H1 (cell line): ENCODE data around the gene RNASEH2C. TPM values are rescaled to one million over a fixed set of nuclear protein-coding genes. Genes with fewer than 3 reads are reported as not detected.

Experiments used
- BCL11A ChIP-seq, 2 experiments: IDR thresholded peaks; one replicate each; pipeline ENCODE4 v1.6.1; 2011; ENCODE audit warnings: low read depth in 2 of 2, low read length in 2 of 2, mild to moderate bottlenecking in 2 of 2
- BRCA1 ChIP-seq: IDR thresholded peaks from 2 replicates; pipeline ENCODE4 v1.6.1; 2012; ENCODE audit warnings: low read depth, low read length, improper control_type of control experiment
- CBX5 ChIP-seq: fragments of 300-800, 300-1000 bp; sonication (generic); IDR thresholded peaks from 2 replicates; pipeline ENCODE4 v1.7.1; 2016; ENCODE audit warnings: antibody characterized with exemption, low read length, low read depth
- CEBPB ChIP-seq: IDR thresholded peaks from 2 replicates; pipeline ENCODE4 v1.6.1; 2012; ENCODE audit warnings: low read depth, low read length
- E2F6 ChIP-seq: IDR thresholded peaks from 2 replicates; pipeline ENCODE4 v1.6.1; 2012; ENCODE audit warnings: inconsistent platforms
- EP300 ChIP-seq, 2 experiments: IDR thresholded peaks; 1 replicate in 1 of 2; 2 replicates in 1 of 2; pipeline ENCODE4 v1.6.1; 2011 to 2012; ENCODE audit warnings: low read depth in 2 of 2, low read length in 2 of 2, mild to moderate bottlenecking in 2 of 2, borderline replicate concordance in 1 of 2, inconsistent platforms in 1 of 2, moderate library complexity in 1 of 2
- EZH2 ChIP-seq: fragments of 200-600 bp; sonication (generic); IDR thresholded peaks from 2 replicates; pipeline ENCODE4 v1.7.1; 2012; ENCODE audit warnings: low read depth, mild to moderate bottlenecking, moderate library complexity, low read length, inconsistent platforms; ENCODE audit not compliant: severe bottlenecking
- FOSL1 ChIP-seq: IDR thresholded peaks from 2 replicates; pipeline ENCODE4 v1.6.1; 2011; ENCODE audit warnings: mild to moderate bottlenecking, low read depth, low read length, moderate library complexity; ENCODE audit not compliant: insufficient read depth
- RAD21 ChIP-seq, 2 experiments: IDR thresholded peaks in 1 of 2; conservative IDR thresholded peaks in 1 of 2; 2 replicates each; pipeline ENCODE4 v1.6.1; 2011; ENCODE audit warnings: low read depth in 2 of 2, low read length in 2 of 2, improper control_type of control experiment in 1 of 2, inconsistent platforms in 1 of 2, mild to moderate bottlenecking in 1 of 2, moderate library complexity in 1 of 2
- RNF2 ChIP-seq: fragments of 200-900, 300-1000 bp; sonication (generic); IDR thresholded peaks from 2 replicates; pipeline ENCODE4 v1.7.1; 2016; ENCODE audit warnings: borderline replicate concordance, low read depth, mild to moderate bottlenecking, antibody characterized with exemption, low read length; ENCODE audit not compliant: poor library complexity, severe bottlenecking; ENCODE audit errors: missing control alignments
- SP2 ChIP-seq: IDR thresholded peaks from 2 replicates; pipeline ENCODE4 v1.6.1; 2012; ENCODE audit warnings: mild to moderate bottlenecking, low read length, inconsistent platforms
- TAF1 ChIP-seq: IDR thresholded peaks from 2 replicates; pipeline ENCODE4 v1.6.1; 2011; ENCODE audit warnings: mild to moderate bottlenecking, low read depth, low read length
- TBP ChIP-seq: IDR thresholded peaks from 2 replicates; pipeline ENCODE4 v1.6.1; 2011; ENCODE audit warnings: low read depth, low read length, improper control_type of control experiment
- TCF12 ChIP-seq: IDR thresholded peaks from 2 replicates; pipeline ENCODE4 v1.6.1; 2011; ENCODE audit warnings: low read depth, mild to moderate bottlenecking, low read length
- polyA plus RNA-seq, 7 experiments: library from polyadenylated mRNA; depleted of rRNA in 3 of 7; stranded (reverse) in 5 of 7; unstranded in 2 of 7; fragments of >200 nt in 5 of 7; fragments of 200-250 nt in 2 of 7; gene quantifications; 1 replicate in 5 of 7; 2 replicates in 1 of 7; 4 replicates in 1 of 7; pipeline versions ENCODE4 v1.2.1 to v1.2.3, GENCODE V29; 2011 to 2013; ENCODE audit warnings: missing spikeins in 2 of 7, mixed read lengths in 2 of 7
- total RNA-seq: library from RNA; stranded (reverse); fragmentation: NEBNext Ultra II Directional; extraction: Animal tissue kit (Norgen Biotek cat#: 25700); gene quantifications from 2 replicates; pipeline ENCODE4 v1.2.1, GENCODE V29; 2021
- TF ChIP-seq, protein P1 (sequence below), 3 experiments: IDR thresholded peaks; 1 replicate in 2 of 3; 2 replicates in 1 of 3; pipeline versions ENCODE4 v1.5.1 to v1.6.1; 2011; ENCODE audit warnings: low read length in 3 of 3, mild to moderate bottlenecking in 3 of 3, inconsistent platforms in 2 of 3, low read depth in 1 of 3, moderate library complexity in 1 of 3; ENCODE audit not compliant: insufficient read depth in 1 of 3; ENCODE audit errors: control extremely low read depth in 1 of 3
- TF ChIP-seq, protein P2 (sequence below): IDR thresholded peaks from 2 replicates; pipeline ENCODE4 v1.6.1; 2012; ENCODE audit warnings: inconsistent platforms

RNASEH2C gene
- total and polyA plus RNA-seq, 2 of the 8 experiments (the other 6 are each of a cell fraction or from before 2014, with no cell fraction given), result 40.2 to 60.3 TPM

DNA sequence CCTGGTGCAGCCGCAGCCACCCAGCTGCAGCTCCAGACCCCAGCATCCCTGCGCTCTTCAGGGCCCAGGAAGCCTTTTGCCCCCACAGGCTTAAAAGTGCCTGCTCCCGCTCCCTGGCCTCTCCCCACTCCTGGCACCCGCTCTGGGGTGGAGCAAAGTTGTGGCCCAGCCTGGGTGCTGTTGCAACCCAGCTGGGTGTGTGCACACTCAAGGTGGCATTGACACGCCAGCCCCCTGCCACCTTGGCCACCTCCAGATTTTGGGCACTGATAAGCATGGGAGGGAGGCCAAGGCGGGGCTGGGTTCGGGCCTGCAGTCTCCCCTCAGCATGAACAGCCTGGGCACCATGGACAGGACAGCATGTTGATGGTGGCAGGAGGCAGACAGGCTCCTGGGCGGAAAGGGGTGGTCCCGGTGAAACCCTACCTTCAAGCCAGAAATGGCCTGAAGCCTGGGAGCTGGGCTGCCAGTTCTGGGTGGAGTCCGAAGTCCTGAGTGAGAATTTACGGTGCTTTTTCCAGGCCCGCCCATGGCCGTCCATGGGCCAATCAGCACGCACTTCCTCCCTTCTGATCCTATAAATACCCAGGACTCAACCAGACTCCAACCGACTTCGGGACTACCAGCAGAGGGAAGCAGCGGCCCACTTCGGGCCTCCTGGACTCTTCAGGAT, 23.6 kb upstream of the RNASEH2C start (continued):
- TF ChIP-seq RAD21 (IDR thresholded peaks at IDR 0.05 in 1 of 2, conservative IDR thresholded peaks at IDR 0.05 in 1 of 2; ENCODE audit: low read depth in 2 of 2, low read length in 2 of 2) (peak; percentile 62 to 72), EZH2 (no peak), RNF2 (no peak), FOSL1 (no peak), BCL11A (IDR thresholded peaks at IDR 0.05; ENCODE audit: low read depth in 2 of 2, low read length in 2 of 2) (no peak), CEBPB (no peak), TCF12 (no peak), CBX5 (no peak), TAF1 (no peak), SP2 (no peak), BRCA1 (no peak), EP300 (IDR thresholded peaks at IDR 0.05; ENCODE audit: borderline replicate concordance in 1 of 2, low read depth in 2 of 2, low read length in 2 of 2) (no peak), TBP (peak; percentile 38; the same call in 1 of the 2 replicates), E2F6 (no peak)
- TF ChIP-seq, protein P1, sequence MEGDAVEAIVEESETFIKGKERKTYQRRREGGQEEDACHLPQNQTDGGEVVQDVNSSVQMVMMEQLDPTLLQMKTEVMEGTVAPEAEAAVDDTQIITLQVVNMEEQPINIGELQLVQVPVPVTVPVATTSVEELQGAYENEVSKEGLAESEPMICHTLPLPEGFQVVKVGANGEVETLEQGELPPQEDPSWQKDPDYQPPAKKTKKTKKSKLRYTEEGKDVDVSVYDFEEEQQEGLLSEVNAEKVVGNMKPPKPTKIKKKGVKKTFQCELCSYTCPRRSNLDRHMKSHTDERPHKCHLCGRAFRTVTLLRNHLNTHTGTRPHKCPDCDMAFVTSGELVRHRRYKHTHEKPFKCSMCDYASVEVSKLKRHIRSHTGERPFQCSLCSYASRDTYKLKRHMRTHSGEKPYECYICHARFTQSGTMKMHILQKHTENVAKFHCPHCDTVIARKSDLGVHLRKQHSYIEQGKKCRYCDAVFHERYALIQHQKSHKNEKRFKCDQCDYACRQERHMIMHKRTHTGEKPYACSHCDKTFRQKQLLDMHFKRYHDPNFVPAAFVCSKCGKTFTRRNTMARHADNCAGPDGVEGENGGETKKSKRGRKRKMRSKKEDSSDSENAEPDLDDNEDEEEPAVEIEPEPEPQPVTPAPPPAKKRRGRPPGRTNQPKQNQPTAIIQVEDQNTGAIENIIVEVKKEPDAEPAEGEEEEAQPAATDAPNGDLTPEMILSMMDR (IDR thresholded peaks at IDR 0.05; ENCODE audit: control extremely low read depth in 1 of 3, insufficient read depth in 1 of 3, low read depth in 1 of 3, low read length in 3 of 3), result peak; percentile 44 to 78 (median 61)
- TF ChIP-seq, protein P2, sequence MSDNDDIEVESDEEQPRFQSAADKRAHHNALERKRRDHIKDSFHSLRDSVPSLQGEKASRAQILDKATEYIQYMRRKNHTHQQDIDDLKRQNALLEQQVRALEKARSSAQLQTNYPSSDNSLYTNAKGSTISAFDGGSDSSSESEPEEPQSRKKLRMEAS, result no peak
